NCI-H82 (cell line): Measurements from ENCODE around the gene FAM110A.
"Not testable (repeated sequence)": the region's sequence is repeated elsewhere in the genome, so short reads cannot be mapped to it uniquely, and the experiment has no call there.

Experiments used
- DNase-seq: peaks from one replicate; lab custom pipeline; 2025; lab: John Stamatoyannopoulos, UW

Gene FAM110A

DNA sequence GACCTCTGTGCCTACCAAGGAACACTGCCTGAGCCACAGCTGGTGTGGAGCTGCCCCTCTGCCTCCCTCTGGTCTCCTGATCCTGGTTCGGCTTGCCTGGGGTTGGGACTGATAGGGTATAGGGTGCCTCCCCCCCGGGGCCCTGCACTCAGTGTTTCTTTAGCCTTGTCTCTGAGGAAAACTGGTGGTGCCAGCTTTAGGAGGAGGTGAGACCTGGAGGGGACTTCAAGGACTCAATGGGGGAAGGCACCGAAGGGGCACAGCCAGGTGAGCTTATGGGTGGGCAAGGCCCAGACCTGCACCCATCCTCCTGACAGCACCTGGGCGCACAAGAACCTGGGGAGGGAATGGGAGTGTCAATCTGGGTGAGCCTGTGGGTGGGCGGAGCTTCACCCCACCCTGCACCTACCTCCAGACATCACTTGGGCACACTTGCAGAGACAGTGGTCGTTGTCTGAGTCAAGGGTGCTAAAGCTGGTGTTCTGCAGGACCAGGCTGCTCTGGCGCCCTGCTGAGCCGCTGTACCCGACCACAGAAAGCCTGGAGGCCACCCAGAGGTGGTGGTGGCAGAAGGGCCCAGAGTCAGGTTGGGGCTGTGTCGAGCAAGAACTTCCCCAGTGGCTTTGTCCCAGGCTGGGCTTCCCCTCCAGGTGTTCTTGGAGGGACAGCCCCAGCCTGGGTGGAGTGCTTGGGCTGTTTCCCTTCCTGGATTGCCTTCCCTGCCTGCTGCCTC lies 40.5 kb downstream of the FAM110A start:
- DNase-seq = no peak

DNA sequence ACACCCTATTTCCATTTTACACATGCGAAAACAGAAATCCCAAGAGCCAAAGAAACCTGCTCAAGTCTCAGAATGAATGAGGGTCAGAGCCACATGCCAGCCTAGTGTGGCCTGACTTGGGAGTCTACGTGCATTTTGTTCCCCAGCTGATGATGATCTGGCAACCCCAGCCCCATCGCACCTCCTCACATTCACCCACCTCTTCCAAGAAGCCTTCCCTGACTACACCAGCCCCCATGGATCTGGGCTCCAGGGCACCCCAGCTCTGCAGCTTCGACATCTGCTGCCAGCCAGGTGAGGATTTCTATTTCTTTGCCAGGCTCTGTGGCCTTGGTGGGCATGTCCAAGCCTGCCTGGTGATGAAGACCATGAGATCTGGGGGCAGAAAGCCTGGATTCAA lies 41.6 kb downstream of the FAM110A start:
- no peak for DNase-seq

DNA sequence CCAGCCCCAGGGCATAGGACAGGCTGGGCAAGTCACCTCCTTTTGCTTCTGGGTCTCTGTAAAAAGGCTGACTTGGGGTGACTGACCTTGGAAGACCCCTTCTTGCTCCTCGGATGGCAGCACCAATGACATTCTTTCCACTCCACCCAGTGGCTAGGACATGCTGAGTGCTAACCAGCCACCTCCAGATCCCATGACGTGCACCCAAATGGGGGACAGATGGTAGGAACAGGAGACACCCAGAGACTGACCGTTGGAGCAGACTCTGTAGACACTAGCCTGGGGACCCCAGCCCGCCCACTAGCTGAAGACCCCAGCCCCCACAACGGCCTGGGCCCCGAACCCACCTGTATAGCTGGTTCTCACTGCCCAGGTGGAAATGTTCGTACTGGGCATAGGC lies 44.3 kb downstream of the FAM110A start:
- no peak for DNase-seq

DNA sequence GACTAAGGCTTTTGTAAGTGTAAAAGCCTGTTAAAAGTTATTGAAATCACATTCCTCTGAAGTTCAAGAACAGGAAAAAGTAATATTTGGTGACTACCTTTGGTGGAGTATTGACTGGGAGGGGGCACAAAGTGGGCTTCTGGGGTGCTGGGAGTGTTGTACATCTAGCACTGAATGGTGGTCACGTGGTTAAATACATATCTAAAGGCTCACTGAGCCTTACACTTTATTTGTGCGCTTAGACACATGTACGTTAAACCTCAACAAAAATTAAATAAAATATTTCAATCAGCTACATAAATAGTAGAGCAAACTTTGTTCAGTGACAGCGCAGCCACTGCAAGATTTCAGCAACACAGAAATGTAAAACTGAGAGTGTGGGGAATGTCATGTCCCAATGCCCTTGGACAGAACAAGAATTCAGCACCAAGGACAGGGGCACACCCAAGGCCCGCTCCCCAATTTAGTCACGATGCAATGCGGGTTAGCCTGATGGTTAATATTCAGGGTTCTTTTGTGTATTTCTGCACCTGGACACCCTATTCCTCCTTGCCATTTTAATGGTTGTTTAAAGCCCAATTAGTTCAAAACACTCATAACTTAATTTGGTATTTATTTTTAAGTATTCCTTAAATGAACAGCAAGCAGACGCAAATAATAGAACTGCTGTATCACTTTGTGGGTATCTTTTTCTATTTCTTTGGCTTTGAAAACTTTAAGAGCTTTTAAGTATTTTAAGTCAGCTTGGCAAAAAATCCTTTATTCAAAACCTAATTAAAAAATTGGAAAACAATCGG lies 45.2 kb downstream of the FAM110A start:
- DNase-seq = no peak

DNA sequence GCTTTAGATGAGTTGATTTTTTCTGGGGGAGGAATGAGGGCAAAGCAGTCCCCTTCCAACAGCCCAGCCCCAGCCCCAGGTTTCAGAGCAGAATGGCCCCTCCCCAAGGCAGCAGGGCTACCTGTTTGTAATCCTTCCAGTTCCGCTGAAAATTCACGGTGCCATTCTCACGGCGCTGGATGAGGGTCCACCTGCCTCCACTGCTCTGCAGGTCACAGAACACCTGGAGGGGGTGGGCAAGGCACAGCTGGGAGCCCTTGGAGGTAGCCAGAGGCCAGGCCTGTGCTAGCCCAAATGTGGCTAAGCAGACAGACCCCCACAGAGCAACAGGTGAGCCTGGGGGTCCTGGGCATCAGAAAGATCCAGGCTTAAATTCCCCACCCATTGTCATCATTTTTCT lies 46.1 kb downstream of the FAM110A start:
- no peak for DNase-seq

DNA sequence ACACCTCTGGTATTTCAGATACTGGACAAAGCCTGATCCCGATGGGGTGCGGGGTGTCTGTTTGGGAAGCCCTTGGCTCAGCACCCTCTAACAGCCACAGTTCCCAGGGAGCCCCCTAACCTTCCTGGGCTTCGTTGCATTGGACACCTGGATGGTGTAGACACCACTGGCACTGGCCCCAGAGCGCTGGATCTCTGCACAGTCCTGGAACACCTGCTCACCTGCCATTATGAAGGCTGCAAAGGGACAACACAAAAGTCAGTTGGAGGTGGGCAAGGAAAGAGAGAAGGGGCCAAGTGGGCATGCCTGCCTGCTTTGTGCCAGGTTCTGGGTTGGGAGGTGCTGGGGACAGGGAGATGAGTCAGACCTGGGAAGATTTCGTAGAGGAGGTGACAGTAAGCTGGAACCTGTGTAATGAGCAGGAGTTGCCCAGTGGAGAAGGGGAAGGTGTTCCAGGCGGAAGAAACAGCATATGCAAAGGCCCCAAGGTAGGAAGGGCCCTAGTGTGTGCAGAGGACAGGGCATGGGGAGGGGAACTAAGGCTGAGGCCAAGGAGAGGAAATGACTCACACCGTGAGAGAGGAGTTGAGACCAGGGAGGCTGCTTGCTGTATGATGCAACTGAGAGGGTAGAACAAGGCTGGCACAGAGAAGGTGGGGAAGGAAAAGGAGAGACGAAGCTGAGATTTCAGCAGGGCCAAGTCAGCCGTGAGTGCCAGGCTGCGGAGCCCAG lies 47.7 kb downstream of the FAM110A start:
- no peak for DNase-seq

DNA sequence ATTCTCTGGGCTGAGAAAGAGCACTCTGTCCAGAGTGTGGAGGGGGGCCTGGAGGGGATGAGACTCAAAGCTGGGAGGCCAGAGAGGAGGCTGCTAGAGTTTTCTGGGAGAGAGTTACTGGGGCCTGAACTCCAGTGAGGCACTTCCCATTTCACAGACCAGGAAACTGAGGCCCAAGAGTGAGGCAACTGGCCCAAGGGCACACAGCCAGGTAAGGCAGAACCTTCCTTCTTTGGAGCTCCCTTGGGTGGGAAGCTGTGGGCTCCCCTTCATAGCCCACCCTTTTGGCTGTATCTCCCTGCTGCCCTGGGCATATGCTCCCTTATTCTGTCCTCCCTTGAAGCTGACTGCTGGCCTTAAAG lies 48.2 kb downstream of the FAM110A start:
- DNase-seq = no peak

DNA sequence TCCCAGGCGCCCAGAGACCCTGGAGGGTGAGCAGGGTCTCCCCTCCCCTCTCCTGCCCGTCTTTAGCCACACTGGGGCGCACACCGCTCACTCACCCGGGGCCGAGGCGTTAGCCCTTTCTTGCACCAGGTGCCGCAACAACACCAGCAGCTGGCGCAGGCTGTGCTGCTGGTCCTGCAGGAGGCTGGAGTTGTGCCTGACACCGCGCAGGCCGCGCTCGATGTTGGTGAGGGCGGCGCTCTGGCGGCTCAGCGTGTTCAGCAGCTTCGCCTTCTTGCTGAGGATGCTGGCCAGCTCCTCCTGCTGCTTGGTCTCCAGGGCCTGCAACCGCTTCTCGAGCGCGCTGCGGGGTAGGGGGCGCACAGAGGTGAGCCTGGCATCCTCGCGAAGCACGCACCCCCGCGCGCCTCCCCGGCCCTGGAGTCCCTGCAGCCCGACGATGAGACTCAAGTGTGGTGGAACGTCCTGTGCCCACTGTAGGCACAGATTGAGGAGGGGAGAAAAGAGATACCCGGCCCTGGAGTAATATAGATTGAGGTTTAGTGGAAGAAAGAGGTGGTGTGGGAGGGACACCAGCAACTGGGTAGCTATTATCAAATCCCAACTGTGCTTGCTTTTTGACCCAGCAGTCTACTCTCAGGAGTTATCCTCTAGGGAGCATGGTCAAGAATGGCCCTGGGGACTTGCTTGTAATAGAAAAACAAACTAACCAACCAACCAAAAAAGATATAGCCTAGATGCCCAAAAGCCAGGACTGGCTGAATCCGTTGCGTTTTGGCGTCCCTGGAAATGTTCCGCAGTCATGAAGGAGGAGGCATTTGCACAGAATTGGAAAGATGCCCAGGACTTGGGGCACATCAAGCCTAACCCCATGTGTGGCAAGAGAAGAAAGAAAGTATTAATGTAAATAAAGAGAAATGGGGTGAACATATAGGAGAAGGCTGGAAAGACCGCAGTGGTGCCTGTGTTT lies 51.8 kb downstream of the FAM110A start:
- DNase-seq = peak; percentile 60

DNA sequence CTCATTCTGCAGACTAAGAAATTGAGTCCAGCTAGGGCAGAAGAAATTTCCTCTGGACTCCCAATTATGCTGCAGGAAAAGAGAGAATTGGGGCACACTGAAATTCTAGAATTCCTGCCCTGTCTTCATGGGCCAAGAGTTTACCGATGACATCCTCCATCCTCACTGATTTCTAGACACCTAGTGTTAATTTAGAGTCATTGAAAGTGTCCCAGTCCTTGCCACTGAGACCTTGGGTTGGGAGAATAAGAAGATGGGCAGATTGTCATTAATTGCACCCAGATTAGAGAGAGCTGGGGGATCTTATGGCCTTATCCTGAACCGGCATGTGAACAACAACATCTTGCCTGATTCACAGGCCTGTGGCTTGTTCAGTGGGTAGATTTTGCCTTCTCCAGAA lies 53.6 kb downstream of the FAM110A start:
- DNase-seq = peak; percentile 60

DNA sequence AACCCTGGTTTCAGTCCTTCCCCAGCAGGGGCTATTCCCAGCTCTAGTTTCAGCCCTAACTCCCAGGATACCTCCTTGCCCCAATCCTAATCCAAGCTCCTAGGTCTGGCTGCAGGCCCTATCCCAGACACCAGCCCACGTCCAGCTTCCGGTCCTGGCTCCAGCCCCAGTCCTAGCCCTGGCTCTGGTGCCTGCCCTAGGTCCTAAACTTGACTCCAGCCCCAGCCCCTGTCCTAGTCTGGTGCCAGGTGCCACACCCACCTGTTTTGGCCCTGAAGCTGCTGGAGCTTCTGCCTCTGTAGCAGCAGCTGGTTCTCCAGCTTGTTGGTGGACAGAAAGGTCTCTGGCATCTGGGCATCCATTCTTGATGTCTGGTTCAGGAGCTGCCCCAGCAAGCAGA lies 54.5 kb downstream of the FAM110A start:
- no peak for DNase-seq

DNA sequence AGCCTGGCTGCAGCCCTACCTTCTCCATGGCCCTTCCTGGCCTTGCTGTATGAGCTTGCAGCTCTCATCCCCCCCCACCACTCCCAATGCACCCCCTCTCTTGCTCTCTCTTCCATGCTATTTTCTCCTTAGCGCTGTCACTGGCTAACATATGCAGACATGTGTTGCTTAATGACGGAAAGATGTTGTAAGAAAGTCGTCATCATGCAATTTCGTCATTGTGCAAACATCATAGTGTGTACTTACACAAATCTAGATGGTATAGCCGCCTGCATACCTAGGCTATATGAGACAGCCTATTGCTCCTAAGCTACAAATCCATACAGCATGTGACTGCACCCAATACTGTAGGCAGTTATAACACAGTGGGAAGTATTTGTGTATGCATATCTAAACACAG lies 55.6 kb downstream of the FAM110A start:
- DNase-seq = no peak

DNA sequence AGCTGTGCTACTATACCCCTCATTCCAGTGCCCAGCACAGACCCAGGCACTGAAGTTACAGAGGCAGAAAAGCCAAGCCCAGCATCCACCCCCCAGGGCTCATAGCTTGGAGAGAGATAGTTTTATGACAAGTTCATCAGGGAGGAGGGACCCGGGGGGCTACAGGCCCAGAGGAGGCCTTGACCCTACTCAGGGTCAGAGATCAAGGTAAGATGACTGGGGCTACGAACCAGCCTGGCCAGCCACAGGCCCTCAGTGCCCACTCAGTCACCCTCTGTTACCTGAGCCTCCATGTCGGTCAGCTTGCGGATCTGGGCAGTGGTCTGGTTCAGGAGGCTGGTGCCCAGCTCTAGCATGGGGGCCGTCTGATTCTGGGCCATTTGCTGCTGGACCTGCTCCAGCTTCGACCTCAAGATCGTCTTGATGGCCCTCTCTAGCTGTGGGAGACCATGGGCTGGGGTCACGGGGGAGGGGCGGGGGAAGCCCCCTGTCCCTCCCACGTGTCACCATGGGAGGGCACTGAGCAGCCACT lies 56.5 kb downstream of the FAM110A start:
- DNase-seq = no peak

DNA sequence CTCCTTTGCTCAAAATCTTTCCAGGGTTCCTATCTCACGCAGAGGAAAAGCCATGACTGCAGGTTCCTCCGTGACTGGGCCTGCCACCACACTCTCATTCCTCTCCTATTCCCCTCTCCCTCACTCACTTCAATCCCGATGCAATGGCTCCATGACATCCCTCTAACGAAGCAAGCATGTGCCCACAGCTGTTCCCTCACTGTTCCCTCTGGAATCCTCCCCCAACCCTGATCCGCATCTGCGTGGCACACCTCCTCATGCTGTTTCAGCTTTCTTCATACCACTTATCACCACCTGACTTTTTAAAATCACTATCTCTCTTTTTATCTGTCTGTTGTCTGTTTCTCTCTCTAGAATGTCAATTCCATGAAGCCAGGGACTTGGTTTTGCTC lies 57.1 kb downstream of the FAM110A start:
- no peak for DNase-seq

DNA sequence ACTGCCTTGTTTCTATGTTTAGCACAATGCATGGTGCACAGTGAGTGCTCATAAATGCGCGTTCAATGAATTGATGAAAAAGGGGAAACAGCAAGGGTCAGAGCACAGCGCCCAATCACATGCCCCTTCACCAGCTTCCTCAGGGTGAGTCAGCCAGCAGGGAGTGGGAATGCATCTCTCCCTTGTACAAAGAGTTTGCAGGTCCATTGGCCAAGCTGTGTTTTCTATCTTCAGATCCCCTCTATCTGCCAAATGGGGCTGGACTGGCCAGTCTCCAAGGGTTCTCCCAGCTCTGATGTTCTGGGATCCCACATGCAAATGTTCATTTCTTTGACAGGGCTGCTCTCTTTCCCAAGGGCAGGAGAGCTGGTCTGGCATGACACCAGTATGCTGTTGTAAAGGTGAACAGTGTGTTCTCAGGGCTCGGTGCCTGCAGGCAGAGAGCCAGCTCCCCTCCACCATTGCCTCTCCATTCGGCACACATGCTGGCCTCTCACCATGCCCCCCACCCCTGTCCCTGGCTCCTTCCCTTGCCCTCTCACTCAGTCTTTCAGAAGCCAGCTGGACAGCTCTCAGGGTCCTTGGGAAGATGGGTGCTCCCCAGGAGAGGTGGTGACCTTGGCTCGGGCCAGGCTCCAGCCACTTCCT lies 57.7 kb downstream of the FAM110A start:
- DNase-seq = no peak

DNA sequence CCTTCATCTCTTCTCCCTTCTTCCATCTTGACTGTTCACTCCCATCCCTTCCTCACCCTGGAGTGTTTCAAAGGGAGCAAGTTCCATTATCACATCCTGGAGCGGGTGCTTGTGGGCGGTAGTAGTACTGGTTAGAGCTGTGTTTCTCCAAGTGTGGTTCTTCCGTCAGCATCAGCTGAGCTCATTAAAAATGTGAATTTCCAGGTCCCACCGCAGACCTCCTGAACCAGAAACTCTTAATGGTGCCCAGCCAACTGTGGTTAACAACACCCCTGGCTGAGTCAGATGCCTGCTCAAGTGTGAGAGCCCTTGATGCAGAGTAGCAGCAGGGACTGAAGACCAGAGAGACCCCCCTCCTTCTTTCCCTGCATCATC lies 58.2 kb downstream of the FAM110A start:
- no peak for DNase-seq

DNA sequence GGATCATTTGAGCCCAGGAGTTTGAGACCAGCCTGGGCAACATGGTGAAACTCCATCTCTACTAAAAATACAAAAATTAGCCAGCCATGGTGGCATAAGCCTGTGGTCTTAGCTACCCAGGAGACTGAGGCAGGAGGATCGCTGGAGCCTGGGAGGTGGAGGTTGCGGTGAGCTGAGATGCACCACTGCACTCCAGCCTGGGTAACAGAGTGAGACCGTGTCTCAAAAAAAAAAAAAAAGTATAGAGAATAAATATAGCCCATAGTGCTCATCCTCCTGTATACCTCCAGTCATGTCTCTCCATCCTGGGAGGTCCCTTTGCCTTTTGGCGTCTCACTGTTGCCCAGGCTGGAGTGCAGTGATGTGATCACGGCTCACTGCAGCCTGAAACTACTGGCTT lies 58.9 kb downstream of the FAM110A start:
- not testable (repeated sequence) for DNase-seq
